SK-N-SH (cell line): ENCODE results near the gene DGKH. TPM values are rescaled to one million over a fixed set of nuclear protein-coding genes. Genes with fewer than 3 reads are reported as not detected.
A peak's percentile ranks its signal among the peaks of the same experiment; 100 is the strongest.

ENCODE experiments used
- CTCF ChIA-PET: fragments of 300-600, 350-600 bp; formaldehyde crosslinking; extraction: SDS; loops from one replicate; lab custom pipeline; 2021; lab: Yijun Ruan, JAX
- POLR2A ChIA-PET: fragments of 350-600 bp; sonication (Branson Sonifier 250); formaldehyde crosslinking; extraction: SDS; loops from one replicate; lab custom pipeline; 2020; ENCODE audit warnings: antibody characterized with exemption, inconsistent platforms; lab: Yijun Ruan, JAX
- DNase-seq: peaks from one replicate; pipeline ENCODE4 v3.0.0; 2012
- H2AFZ ChIP-seq: fragments of 200-600 bp; sonication (generic); 2 replicates; pipeline ENCODE4 v1.8.1; 2016; ENCODE audit warnings: antibody characterized with exemption, mild to moderate bottlenecking, low read depth
- H3F3A ChIP-seq: fragments of 200-600 bp; sonication (generic); replicated peaks from 2 replicates; pipeline ENCODE3; 2016; ENCODE audit warnings: antibody characterized with exemption, mild to moderate bottlenecking; ENCODE audit not compliant: insufficient read depth
- H3K27ac ChIP-seq, 2 experiments: fragments of 200-500 bp in 1 of 2; fragments of 200-600 bp in 1 of 2; sonication (Bioruptor generic) in 1 of 2; sonication (generic), shearing (Covaris generic) in 1 of 2; 2 replicates each; pipeline versions ENCODE4 v1.5.1 to v1.6.1; 2014 to 2016; ENCODE audit warnings: low read depth in 2 of 2, inconsistent platforms in 1 of 2, low read length in 1 of 2, mild to moderate bottlenecking in 1 of 2, mixed read lengths in 1 of 2
- H3K27me3 ChIP-seq: fragments of 200-600 bp; sonication (generic), shearing (Covaris generic); 2 replicates; pipeline ENCODE4 v1.6.1; 2016; ENCODE audit warnings: mixed run types; ENCODE audit not compliant: insufficient read depth
- H3K36me3 ChIP-seq, 2 experiments: fragments of 200-500 bp in 1 of 2; fragments of 200-600 bp in 1 of 2; sonication (Bioruptor generic) in 1 of 2; sonication (generic) in 1 of 2; replicated peaks in 1 of 2; 2 replicates each; pipeline versions ENCODE3 to v1.5.1; 2014 to 2016; ENCODE audit warnings: low read length in 1 of 2, mild to moderate bottlenecking in 1 of 2; ENCODE audit not compliant: insufficient read depth in 2 of 2, control insufficient read depth in 1 of 2
- H3K4me1 ChIP-seq, 2 experiments: fragments of 200-500 bp in 1 of 2; fragments of 200-600 bp in 1 of 2; sonication (Bioruptor generic) in 1 of 2; sonication (generic), shearing (Covaris generic) in 1 of 2; 2 replicates each; pipeline versions ENCODE4 v1.5.1 to v1.6.1; 2014 to 2016; ENCODE audit warnings: low read depth in 1 of 2, low read length in 1 of 2, mixed run types in 1 of 2; ENCODE audit not compliant: insufficient read depth in 2 of 2, control insufficient read depth in 1 of 2
- H3K4me2 ChIP-seq: fragments of 200-600 bp; sonication (generic), shearing (Covaris generic); 2 replicates; pipeline ENCODE4 v1.6.1; 2017; ENCODE audit warnings: mixed run types
- H3K4me3 ChIP-seq, 2 experiments: fragments of 200-500 bp in 1 of 2; fragments of 200-600 bp in 1 of 2; sonication (Bioruptor generic) in 1 of 2; sonication (generic), shearing (Covaris generic) in 1 of 2; 2 replicates each; pipeline versions ENCODE4 v1.5.1 to v1.8.1; 2014 to 2016; ENCODE audit warnings: low read depth in 2 of 2, inconsistent platforms in 1 of 2, low read length in 1 of 2, mild to moderate bottlenecking in 1 of 2, mixed read lengths in 1 of 2, moderate library complexity in 1 of 2
- H3K79me2 ChIP-seq: fragments of 200-600 bp; sonication (generic); 2 replicates; pipeline ENCODE4 v1.8.1; 2017; ENCODE audit warnings: mild to moderate bottlenecking; ENCODE audit not compliant: insufficient read depth
- H3K9ac ChIP-seq: fragments of 200-600 bp; sonication (generic); 2 replicates; pipeline ENCODE4 v1.6.1; 2017; ENCODE audit warnings: mixed run types
- H3K9me2 ChIP-seq: fragments of 200-600 bp; sonication (generic); 2 replicates; pipeline ENCODE4 v1.6.1; 2017; ENCODE audit warnings: mixed run types
- H3K9me3 ChIP-seq: fragments of 200-600 bp; sonication (generic); 2 replicates; pipeline ENCODE4 v1.6.1; 2017; ENCODE audit warnings: mixed run types, mild to moderate bottlenecking, moderate library complexity
- H4K20me1 ChIP-seq: fragments of 200-600 bp; sonication (generic); 2 replicates; pipeline ENCODE4 v1.6.1; 2017; ENCODE audit warnings: mild to moderate bottlenecking, mixed run types; ENCODE audit not compliant: insufficient read depth
- CHD2 ChIP-seq: fragments of 150-350 bp; IDR thresholded peaks from 2 replicates; pipeline ENCODE4 v1.6.1; 2018; ENCODE audit warnings: low read length; ENCODE audit not compliant: partially characterized antibody
- ELF1 ChIP-seq: IDR thresholded peaks from 2 replicates; pipeline ENCODE4 v1.4.0; 2012
- EP300 ChIP-seq, 2 experiments: IDR thresholded peaks; 2 replicates each; pipeline versions ENCODE4 v1.4.0 to v1.6.1; 2012; ENCODE audit warnings: borderline replicate concordance in 1 of 2, low read depth in 1 of 2, low read length in 1 of 2
- FOSL2 ChIP-seq: IDR thresholded peaks from 2 replicates; pipeline ENCODE4 v1.4.0; 2012; ENCODE audit warnings: low read depth, mild to moderate bottlenecking, moderate library complexity, borderline replicate concordance
- FOXM1 ChIP-seq: IDR thresholded peaks from 2 replicates; pipeline ENCODE4 v1.4.0; 2012; ENCODE audit warnings: low read depth, mild to moderate bottlenecking
- GABPA ChIP-seq: IDR thresholded peaks from 2 replicates; pipeline ENCODE4 v1.4.0; 2012; ENCODE audit warnings: low read depth, mild to moderate bottlenecking
- MXI1 ChIP-seq: IDR thresholded peaks from 2 replicates; pipeline ENCODE4 v1.6.1; 2012; ENCODE audit warnings: mild to moderate bottlenecking, low read depth, low read length, improper control_type of control experiment
- POLR2AphosphoS5 ChIP-seq: IDR thresholded peaks from 2 replicates; pipeline ENCODE4 v1.6.1; 2012; ENCODE audit warnings: low read depth, low read length
- RAD21 ChIP-seq: IDR thresholded peaks from 2 replicates; pipeline ENCODE4 v1.6.1; 2012; ENCODE audit warnings: mild to moderate bottlenecking, low read length
- RCOR1 ChIP-seq: fragments of 150-350 bp; IDR thresholded peaks from 2 replicates; pipeline ENCODE4 v1.6.1; 2017; ENCODE audit warnings: antibody characterized with exemption, low read length
- RXRA ChIP-seq: IDR thresholded peaks from 2 replicates; pipeline ENCODE4 v1.4.0; 2012; ENCODE audit warnings: low read depth, mild to moderate bottlenecking, borderline replicate concordance
- SIN3A ChIP-seq: IDR thresholded peaks from 2 replicates; pipeline ENCODE4 v1.6.1; 2012; ENCODE audit warnings: low read depth, mild to moderate bottlenecking, low read length, moderate library complexity, borderline replicate concordance
- TCF12 ChIP-seq: IDR thresholded peaks from 2 replicates; pipeline ENCODE4 v1.4.0; 2012
- TEAD4 ChIP-seq: IDR thresholded peaks from 2 replicates; pipeline ENCODE4 v1.4.0; 2012; ENCODE audit warnings: mild to moderate bottlenecking, borderline replicate concordance; ENCODE audit not compliant: insufficient read depth
- YY1 ChIP-seq: IDR thresholded peaks from 2 replicates; pipeline ENCODE4 v1.4.0; 2012; ENCODE audit warnings: low read depth, mild to moderate bottlenecking
- WGBS: methylation state at CpG from one replicate; pipeline ENCODE4 v1.1.6; 2017; ENCODE audit warnings: low lambda C conversion rate; 5-methylcytosine and 5-hydroxymethylcytosine counted together
- polyA plus RNA-seq, 3 experiments: library from polyadenylated mRNA; depleted of rRNA; stranded (reverse); fragments of >200 nt; gene quantifications; 2 replicates each; pipeline ENCODE4 v1.2.3, GENCODE V29; 2012
- TF ChIP-seq, protein P1 (sequence below): fragments of 150-350 bp; IDR thresholded peaks from 2 replicates; pipeline ENCODE4 v1.6.1; 2016; ENCODE audit warnings: mild to moderate bottlenecking, low read depth, low read length
- TF ChIP-seq, protein P2 (sequence below): IDR thresholded peaks from 2 replicates; pipeline ENCODE4 v1.4.0; 2012; ENCODE audit warnings: low read depth
- TF ChIP-seq, protein P3 (sequence below): IDR thresholded peaks from 2 replicates; pipeline ENCODE4; 2012
- TF ChIP-seq, protein P4 (sequence below): fragments of 200-600 bp; sonication (generic); IDR thresholded peaks from 2 replicates; pipeline ENCODE4 v1.6.1; 2017; ENCODE audit warnings: antibody characterized with exemption, mild to moderate bottlenecking, moderate library complexity

DGKH gene
- polyA plus RNA-seq, 1 of the 3 experiments (the other 2 are of a cell fraction): 2.5 TPM

DNA sequence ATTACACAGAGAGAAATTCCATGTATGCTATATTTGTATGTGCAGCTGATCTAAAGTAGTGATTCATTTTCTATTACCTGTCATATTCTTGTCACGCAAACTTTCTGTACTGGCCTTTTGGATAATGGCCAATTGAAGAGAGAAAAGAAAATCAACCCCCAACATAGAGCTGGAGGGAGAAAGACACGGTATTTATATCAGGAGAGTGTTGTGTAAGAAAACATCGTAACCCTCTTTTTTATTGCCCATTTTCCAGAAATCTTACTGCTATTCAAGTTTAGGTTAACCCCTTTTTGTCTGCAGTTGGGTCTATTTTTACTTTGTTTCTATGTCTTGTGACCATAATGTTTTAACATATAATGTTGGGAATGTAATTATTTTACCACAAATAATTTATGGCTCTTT, 27.9 kb downstream of the DGKH start (continued):
- TF ChIP-seq SIN3A: no peak
- TF ChIP-seq, protein P1, sequence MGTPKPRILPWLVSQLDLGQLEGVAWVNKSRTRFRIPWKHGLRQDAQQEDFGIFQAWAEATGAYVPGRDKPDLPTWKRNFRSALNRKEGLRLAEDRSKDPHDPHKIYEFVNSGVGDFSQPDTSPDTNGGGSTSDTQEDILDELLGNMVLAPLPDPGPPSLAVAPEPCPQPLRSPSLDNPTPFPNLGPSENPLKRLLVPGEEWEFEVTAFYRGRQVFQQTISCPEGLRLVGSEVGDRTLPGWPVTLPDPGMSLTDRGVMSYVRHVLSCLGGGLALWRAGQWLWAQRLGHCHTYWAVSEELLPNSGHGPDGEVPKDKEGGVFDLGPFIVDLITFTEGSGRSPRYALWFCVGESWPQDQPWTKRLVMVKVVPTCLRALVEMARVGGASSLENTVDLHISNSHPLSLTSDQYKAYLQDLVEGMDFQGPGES: no peak
- no peak for TF ChIP-seq CHD2
- no peak for TF ChIP-seq ELF1
- TF ChIP-seq EP300 (IDR thresholded peaks at IDR 0.05; ENCODE audit: borderline replicate concordance in 1 of 2, low read depth in 1 of 2, low read length in 1 of 2): no peak
- TF ChIP-seq, all 33 proteins: peak for 0

DNA sequence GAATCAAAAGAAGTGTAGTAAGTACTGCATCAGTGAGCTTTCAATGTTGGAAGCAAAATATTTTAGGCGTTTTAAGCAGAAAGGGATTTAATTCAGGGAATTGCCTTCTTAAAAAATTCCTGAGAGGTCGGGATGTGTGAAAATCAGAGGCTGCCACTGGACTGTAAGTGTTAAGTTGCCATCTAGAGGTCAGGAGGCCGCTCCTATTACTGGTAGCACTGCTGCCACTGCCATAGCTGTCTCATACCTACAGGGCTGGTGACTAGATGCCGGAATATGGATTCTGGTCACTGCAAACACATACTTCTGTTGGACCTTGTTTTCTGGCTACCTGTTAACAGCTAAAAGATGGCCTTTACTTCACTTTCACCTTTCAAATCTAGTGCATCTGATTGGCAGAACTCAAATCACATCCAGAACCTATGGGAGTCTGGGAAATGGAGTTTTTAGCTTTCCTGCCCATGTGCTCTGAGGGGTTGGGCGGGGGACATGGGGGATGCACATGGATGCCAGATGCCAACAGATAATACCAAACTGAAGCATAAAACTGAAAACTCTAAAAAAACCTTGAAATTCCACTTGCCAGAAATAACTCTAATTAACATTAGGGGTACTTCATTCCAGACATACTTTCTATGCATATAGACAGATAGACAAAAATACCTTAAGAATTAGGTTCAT, 29.8 kb downstream of the DGKH start:
- no peak overlapping the region for H3K4me3 ChIP-seq
- H3K9me2 ChIP-seq: no peaks in the 10 kb centered on the region
- no peak overlapping the region for H2AFZ ChIP-seq
- WGBS: 89% methylated on average over 5 of the region's 5 CpGs
- TF ChIP-seq RXRA (no peak), TCF12 (peak; percentile 12; the same call in 1 of the 2 replicates), RAD21 (peak; percentile 29; the same call in 1 of the 2 replicates), TEAD4 (no peak)
- TF ChIP-seq, protein P2, sequence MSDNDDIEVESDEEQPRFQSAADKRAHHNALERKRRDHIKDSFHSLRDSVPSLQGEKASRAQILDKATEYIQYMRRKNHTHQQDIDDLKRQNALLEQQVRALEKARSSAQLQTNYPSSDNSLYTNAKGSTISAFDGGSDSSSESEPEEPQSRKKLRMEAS: peak; percentile 40; the same call in 1 of the 2 replicates
- TF ChIP-seq, all 33 proteins: peak for 3
- DNase-seq: peak; percentile 20
- Histone ChIP-seq H3K27me3 (no peaks in the 10 kb centered on the region), H3K27ac (no peak overlapping the region), H3K9ac (no peak overlapping the region), H3K9me3 (no peaks in the 10 kb centered on the region), H3K4me1 (peaks cover 0 to 3% of the 10 kb centered on the region in 2 experiments; a peak in 2 of 4 replicates), H3F3A (peaks cover 6% of the 10 kb centered on the region), H3K79me2 (0 out of 2 replicates have a peak, but pooled peaks cover 3% of the 10 kb centered on the region), H4K20me1 (no peaks in the 10 kb centered on the region), H3K4me2 (no peak overlapping the region), H3K36me3 (peaks cover 0 to 5% of the 10 kb centered on the region in 2 experiments)
- CTCF ChIA-PET: interaction anchor here (1.0 kb wide), 1 partner anchor 22 kb away, joined by 3 read pairs; no protein-coding TSS in a partner anchor
- POLR2A ChIA-PET: no interaction called here

- Histone ChIP-seq H3K27me3 (no peaks in the 10 kb centered on the region), H4K20me1 (no peaks in the 10 kb centered on the region), H3F3A (no peaks in the 10 kb centered on the region), H3K9ac (no peak overlapping the region), H3K79me2 (no peaks in the 10 kb centered on the region; the same call in none of the 2 replicates), H3K9me3 (peaks cover 11% of the 10 kb centered on the region; the same call in 1 of the 2 replicates), H3K4me3 (no peak overlapping the region), H3K9me2 (no peaks in the 10 kb centered on the region), H3K4me2 (no peak overlapping the region), H3K27ac (no peak overlapping the region), H3K36me3 (peaks cover 2 to 18% of the 10 kb centered on the region in 2 experiments), H3K4me1 (peaks cover 0 to 1% of the 10 kb centered on the region in 2 experiments; a peak in 1 of 4 replicates), H2AFZ (no peak overlapping the region)
- 97% methylated on average over 16 of the region's 16 CpGs for whole genome bisulfite sequencing
- ChIA-PET CTCF (interaction anchor here (0.9 kb wide), 1 partner anchor 410 kb away, joined by 3 read pairs; no protein-coding TSS in a partner anchor), POLR2A (no interaction called here)
- no peak for DNase-seq
- TF ChIP-seq, protein P3, sequence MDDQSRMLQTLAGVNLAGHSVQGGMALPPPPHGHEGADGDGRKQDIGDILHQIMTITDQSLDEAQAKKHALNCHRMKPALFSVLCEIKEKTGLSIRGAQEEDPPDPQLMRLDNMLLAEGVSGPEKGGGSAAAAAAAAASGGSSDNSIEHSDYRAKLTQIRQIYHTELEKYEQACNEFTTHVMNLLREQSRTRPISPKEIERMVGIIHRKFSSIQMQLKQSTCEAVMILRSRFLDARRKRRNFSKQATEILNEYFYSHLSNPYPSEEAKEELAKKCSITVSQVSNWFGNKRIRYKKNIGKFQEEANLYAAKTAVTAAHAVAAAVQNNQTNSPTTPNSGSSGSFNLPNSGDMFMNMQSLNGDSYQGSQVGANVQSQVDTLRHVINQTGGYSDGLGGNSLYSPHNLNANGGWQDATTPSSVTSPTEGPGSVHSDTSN: no peak
- TF ChIP-seq FOXM1: no peak
- TF ChIP-seq, protein P4, sequence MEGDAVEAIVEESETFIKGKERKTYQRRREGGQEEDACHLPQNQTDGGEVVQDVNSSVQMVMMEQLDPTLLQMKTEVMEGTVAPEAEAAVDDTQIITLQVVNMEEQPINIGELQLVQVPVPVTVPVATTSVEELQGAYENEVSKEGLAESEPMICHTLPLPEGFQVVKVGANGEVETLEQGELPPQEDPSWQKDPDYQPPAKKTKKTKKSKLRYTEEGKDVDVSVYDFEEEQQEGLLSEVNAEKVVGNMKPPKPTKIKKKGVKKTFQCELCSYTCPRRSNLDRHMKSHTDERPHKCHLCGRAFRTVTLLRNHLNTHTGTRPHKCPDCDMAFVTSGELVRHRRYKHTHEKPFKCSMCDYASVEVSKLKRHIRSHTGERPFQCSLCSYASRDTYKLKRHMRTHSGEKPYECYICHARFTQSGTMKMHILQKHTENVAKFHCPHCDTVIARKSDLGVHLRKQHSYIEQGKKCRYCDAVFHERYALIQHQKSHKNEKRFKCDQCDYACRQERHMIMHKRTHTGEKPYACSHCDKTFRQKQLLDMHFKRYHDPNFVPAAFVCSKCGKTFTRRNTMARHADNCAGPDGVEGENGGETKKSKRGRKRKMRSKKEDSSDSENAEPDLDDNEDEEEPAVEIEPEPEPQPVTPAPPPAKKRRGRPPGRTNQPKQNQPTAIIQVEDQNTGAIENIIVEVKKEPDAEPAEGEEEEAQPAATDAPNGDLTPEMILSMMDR: no peak
- TF ChIP-seq POLR2AphosphoS5: no peak
- TF ChIP-seq YY1: no peak
- TF ChIP-seq RXRA: no peak
- TF ChIP-seq RAD21: no peak
- TF ChIP-seq, protein P2: no peak
- TF ChIP-seq MXI1: no peak
- TF ChIP-seq FOSL2: no peak
- no peak for TF ChIP-seq GABPA
- TF ChIP-seq RCOR1: no peak
Measured at GRCh38 chr13:42083138-42083770, 34.8 kb downstream of the DGKH start.
